ENCODE measurements around the gene SEMA6A. TPM values are rescaled to one million over a fixed set of nuclear protein-coding genes. Genes with fewer than 3 reads are reported as not detected.

The SEMA6A gene
- total RNA-seq, 6 experiments from 2014 or later: 4.5 to 12.0 (median 8.4) TPM

DNA sequence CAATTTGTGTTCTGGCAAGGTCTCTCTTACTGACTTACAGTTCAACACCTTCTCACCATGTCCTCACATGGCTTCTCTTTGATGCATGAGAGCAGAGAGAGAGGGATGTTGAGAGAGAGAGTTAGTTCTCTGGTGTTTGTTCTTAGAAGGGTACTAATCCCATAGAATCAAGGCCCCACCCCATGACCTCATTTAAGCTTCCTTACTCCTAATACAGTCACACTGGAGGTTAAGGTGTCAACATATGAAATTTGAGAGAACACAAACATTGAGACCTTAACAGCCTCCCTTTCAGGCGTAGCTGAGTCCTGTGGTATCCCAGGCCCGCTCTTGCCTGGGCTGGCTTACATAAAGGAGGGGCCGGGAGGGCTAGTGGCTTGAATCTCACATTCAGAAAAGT, 10.6 kb upstream of the SEMA6A start:
- WGBS (ENCODE audit: insufficient coverage, low coverage, low lambda C conversion rate, missing lambda C conversion rate): 79% methylated on average over 3 of the region's 3 CpGs
- Histone ChIP-seq H3K27me3 (no peaks in the 10 kb centered on the region), H3K9me3 (no peaks in the 10 kb centered on the region), H3K27ac (no peak overlapping the region), H3K4me1 (no peaks in the 10 kb centered on the region), H3K4me3 (no peak overlapping the region), H3K36me3 (no peaks in the 10 kb centered on the region)
- ATAC-seq (no peak), DNase-seq (no peak)
- no peak for TF ChIP-seq POLR2A (IDR thresholded peaks at IDR 0.05)
- TF ChIP-seq, protein P1, sequence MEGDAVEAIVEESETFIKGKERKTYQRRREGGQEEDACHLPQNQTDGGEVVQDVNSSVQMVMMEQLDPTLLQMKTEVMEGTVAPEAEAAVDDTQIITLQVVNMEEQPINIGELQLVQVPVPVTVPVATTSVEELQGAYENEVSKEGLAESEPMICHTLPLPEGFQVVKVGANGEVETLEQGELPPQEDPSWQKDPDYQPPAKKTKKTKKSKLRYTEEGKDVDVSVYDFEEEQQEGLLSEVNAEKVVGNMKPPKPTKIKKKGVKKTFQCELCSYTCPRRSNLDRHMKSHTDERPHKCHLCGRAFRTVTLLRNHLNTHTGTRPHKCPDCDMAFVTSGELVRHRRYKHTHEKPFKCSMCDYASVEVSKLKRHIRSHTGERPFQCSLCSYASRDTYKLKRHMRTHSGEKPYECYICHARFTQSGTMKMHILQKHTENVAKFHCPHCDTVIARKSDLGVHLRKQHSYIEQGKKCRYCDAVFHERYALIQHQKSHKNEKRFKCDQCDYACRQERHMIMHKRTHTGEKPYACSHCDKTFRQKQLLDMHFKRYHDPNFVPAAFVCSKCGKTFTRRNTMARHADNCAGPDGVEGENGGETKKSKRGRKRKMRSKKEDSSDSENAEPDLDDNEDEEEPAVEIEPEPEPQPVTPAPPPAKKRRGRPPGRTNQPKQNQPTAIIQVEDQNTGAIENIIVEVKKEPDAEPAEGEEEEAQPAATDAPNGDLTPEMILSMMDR (IDR thresholded peaks at IDR 0.05): no peak
- intact Hi-C loops (cut with DNase I): loop anchor here in 1 of 2 donors (10.0 kb wide), 1 partner anchor 350 kb away; no protein-coding TSS in a partner anchor

DNA sequence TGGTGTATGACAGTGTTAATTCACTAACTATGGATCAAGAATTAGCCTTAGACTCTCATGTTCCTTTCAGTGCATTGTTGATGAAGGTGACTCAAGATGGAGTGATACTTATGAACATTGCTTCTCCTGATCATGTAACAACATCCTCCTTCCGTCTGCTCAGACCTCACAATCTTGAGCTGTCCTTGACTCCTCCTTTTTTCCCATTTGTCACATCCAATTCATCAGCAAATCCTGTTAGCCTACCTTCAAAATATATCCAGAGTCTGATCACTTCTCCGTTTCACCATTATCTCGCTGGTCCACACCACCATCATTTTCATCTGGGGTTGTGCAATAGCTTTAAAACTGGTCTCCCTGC, 9.2 kb upstream of the SEMA6A start:
- intact Hi-C loops (cut with DNase I): loop anchor here in 1 of 2 donors (10.0 kb wide), 1 partner anchor 351 kb away; no protein-coding TSS in a partner anchor
- ATAC-seq: no peak
- Histone ChIP-seq H3K4me3 (no peak overlapping the region), H3K27ac (no peak overlapping the region), H3K9me3 (no peaks in the 10 kb centered on the region), H3K27me3 (no peaks in the 10 kb centered on the region), H3K36me3 (no peaks in the 10 kb centered on the region), H3K4me1 (no peaks in the 10 kb centered on the region)
- TF ChIP-seq, protein P1 (IDR thresholded peaks at IDR 0.05): no peak
- TF ChIP-seq POLR2A (IDR thresholded peaks at IDR 0.05): no peak
- no peak for DNase-seq
- 68% methylated on average over 3 of the region's 3 CpGs for WGBS (ENCODE audit: insufficient coverage, low coverage, low lambda C conversion rate, missing lambda C conversion rate)

DNA sequence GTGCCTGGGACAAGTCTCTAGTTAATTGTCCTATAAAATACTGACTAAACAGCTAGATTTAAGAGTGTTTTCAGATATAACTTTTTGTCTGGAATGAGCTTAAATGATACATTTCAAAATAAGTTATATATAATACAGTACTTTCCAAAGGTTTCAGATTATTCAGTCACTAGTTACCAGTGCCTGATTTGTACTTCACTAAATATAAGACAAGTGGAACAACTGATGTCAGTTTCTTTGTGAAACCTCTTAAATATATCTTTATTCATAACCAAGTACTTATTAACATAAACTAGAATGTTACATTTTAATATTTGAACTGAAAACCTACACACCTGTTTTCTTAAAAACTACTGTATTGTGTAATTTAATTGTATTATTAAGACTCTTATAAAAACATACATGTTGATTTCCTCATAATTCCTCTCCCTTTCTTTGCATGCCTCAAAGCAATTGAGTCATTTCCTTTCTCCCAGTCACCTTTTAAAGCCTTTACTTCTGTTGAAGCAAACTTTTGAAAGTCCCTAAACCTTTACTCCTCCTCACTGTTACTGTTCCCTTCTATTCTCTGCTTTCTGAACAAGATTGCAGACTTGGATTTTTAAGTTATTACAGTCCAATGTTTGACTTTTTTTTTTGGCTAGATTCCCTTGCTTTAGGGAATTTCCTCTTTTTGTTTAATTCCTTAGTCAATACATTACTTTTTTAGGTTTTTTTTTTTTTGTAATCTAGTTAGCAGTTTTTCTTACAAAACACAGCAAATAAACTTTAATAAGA, 8.7 kb upstream of the SEMA6A start:
- intact Hi-C loops (cut with DNase I): loop anchor here in 1 of 2 donors (10.0 kb wide), 1 partner anchor 352 kb away; no protein-coding TSS in a partner anchor
- Histone ChIP-seq H3K9me3 (no peaks in the 10 kb centered on the region), H3K27ac (no peak overlapping the region), H3K4me1 (no peaks in the 10 kb centered on the region), H3K4me3 (no peak overlapping the region), H3K36me3 (no peaks in the 10 kb centered on the region), H3K27me3 (no peaks in the 10 kb centered on the region)
- ATAC-seq (no peak), DNase-seq (no peak)
- TF ChIP-seq, protein P1 (IDR thresholded peaks at IDR 0.05): no peak

DNA sequence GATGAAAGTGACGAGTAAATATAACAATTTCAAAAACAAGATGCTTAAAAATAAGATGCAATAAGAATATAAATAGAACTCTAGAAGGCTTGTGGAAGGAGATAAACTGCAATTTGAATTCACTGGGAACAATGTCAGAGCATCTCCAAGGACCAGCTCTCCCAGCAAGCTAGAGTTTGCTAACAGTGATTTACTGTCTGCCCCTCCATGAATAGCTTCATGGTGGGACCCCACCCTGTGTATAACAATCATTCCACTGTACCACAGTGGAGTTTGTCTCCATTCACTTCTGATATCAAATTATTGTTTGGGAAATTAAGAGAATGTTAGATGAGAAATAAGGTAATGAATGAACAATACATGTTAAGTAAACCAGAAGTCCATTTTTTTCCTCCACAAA, 7.3 kb upstream of the SEMA6A start:
- no peak overlapping the region for H3K4me3 ChIP-seq
- 50% methylated on average over 1 of the region's 1 CpG for WGBS (ENCODE audit: insufficient coverage, low coverage, low lambda C conversion rate, missing lambda C conversion rate)
- H3K27ac ChIP-seq: no peak overlapping the region
- H3K4me1 ChIP-seq: no peaks in the 10 kb centered on the region
- no peak for TF ChIP-seq POLR2A (IDR thresholded peaks at IDR 0.05)
- TF ChIP-seq, protein P1 (IDR thresholded peaks at IDR 0.05): no peak
- H3K36me3 ChIP-seq: no peaks in the 10 kb centered on the region
- no peaks in the 10 kb centered on the region for H3K9me3 ChIP-seq
- no peak for ATAC-seq
- no peaks in the 10 kb centered on the region for H3K27me3 ChIP-seq
- intact Hi-C loops (cut with DNase I): loop anchor here in 1 of 2 donors (10.0 kb wide), 1 partner anchor 353 kb away; no protein-coding TSS in a partner anchor
- DNase-seq: no peak

Data from right lobe of liver (tissue), 6 donors.